ENCODE measurements around the gene CGB8.

DNA sequence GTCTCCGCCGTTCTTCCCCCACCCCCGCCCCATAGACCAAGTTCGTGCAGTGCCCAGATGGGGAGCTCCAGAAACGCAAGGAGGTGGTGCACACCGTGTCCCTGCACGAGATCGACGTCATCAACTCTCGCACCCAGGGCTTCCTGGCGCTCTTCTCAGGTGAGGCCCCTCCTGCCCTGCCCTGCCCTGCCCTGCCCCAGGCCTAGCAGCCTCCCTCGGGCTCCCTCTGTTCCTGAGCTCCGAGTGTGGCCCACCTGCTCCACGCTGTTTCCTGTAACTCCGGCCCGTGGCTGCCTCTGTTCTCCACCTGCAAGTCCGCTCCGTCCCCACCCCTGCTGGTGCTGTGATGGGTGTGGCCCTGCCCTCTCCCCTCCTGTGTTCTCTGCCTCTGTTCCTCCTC lies 38.5 kb downstream of the CGB8 start:
- no peak for TF ChIP-seq CTCF (IDR thresholded peaks at IDR 0.05)
- no peak for TF ChIP-seq POLR2A (IDR thresholded peaks at IDR 0.05)

Measured in upper lobe of left lung (tissue), 4 donors.